Activated CD8-positive, alpha-beta T cell treated with anti-CD3 and anti-CD28 coated beads for 36 hours (primary cell): ENCODE data around the gene DTX4. TPM values are rescaled to one million over a fixed set of nuclear protein-coding genes. Genes with fewer than 3 reads are reported as not detected.

Source experiments
- ATAC-seq: fragments of 200-7000 bp; cut with Tn5 transposase; one replicate; pipeline ENCODE4 v1.10.0; 2021; ENCODE audit warnings: mild to moderate bottlenecking, moderate library complexity
- CTCF ChIA-PET: fragments of 350-600 bp; sonication (Branson Sonifier 250); formaldehyde crosslinking; loops from one replicate; lab custom pipeline; 2021; ENCODE audit warnings: antibody characterized with exemption; lab: Charles Lee
- POLR2A ChIA-PET: fragments of 350-600 bp; sonication (Branson Sonifier 250); formaldehyde crosslinking; loops from one replicate; lab custom pipeline; 2021; ENCODE audit warnings: antibody characterized with exemption; lab: Charles Lee
- DNase-seq: peaks from one replicate; pipeline ENCODE4 v3.0.0-alpha.2; 2020
- H3K27ac Mint-ChIP-seq: one replicate; pipeline ENCODE4 v1.8.0; 2021; ENCODE audit warnings: mild to moderate bottlenecking, mixed read lengths
- H3K27me3 Mint-ChIP-seq: one replicate; pipeline ENCODE4 v1.8.0; 2021; ENCODE audit warnings: mixed read lengths
- H3K36me3 Mint-ChIP-seq: one replicate; pipeline ENCODE4 v1.8.0; 2021; ENCODE audit warnings: low read depth, mixed read lengths
- H3K4me1 Mint-ChIP-seq: one replicate; pipeline ENCODE4 v1.8.0; 2021; ENCODE audit warnings: low read depth, mixed read lengths
- H3K4me3 Mint-ChIP-seq: one replicate; pipeline ENCODE4 v1.8.0; 2021; ENCODE audit warnings: mild to moderate bottlenecking, moderate library complexity, mixed read lengths
- H3K9me3 Mint-ChIP-seq: one replicate; pipeline ENCODE4 v1.8.0; 2021; ENCODE audit warnings: mixed read lengths
- intact Hi-C: fragments of 100-400 bp; cut with micrococcal nuclease; formaldehyde crosslinking; loops from one replicate; pipeline ENCODE4 v1.10.0; 2022
- total RNA-seq, 2 experiments: library from RNA; stranded (reverse); gene quantifications; one replicate each; pipeline ENCODE4 v1.2.3, GENCODE V29; 2021
- TF ChIP-seq, protein P1 (sequence below): fragments of 200-600 bp; IDR thresholded peaks from one replicate; pipeline ENCODE4 v1.8.0; 2022; ENCODE audit warnings: antibody characterized with exemption, mild to moderate bottlenecking

DTX4 gene
- total RNA-seq, 2 experiments from 2014 or later: 0.16 to 0.29 TPM

DNA sequence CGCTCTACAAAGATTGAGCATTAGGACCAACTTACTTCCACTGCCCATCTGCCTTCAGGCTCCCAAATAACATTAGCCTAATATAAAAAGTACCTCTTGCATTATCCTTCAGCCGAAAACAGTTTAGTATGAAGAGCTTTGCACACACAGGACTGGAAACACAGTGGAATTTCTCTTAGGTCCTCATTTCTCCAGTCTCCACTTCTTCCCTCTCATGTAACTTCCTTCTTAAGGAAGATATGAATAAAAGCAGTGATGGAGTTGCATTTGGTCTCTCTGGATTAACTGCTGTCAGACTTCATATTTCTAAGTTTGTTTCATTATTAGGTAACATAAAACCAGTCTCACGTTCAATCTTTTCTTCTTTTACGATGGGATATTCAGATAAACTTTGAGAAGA is 46.4 kb downstream of the DTX4 start:
- H3K4me1 Mint-ChIP-seq: peaks cover 8% of the 10 kb centered on the region
- DNase-seq: no peak
- CTCF ChIA-PET: no interaction called here
- ATAC-seq: no peak
- no peaks in the 10 kb centered on the region for H3K9me3 Mint-ChIP-seq
- no peaks in the 10 kb centered on the region for H3K36me3 Mint-ChIP-seq
- POLR2A ChIA-PET: no interaction called here
- H3K27me3 Mint-ChIP-seq: peaks cover 6% of the 10 kb centered on the region
- TF ChIP-seq, protein P1, sequence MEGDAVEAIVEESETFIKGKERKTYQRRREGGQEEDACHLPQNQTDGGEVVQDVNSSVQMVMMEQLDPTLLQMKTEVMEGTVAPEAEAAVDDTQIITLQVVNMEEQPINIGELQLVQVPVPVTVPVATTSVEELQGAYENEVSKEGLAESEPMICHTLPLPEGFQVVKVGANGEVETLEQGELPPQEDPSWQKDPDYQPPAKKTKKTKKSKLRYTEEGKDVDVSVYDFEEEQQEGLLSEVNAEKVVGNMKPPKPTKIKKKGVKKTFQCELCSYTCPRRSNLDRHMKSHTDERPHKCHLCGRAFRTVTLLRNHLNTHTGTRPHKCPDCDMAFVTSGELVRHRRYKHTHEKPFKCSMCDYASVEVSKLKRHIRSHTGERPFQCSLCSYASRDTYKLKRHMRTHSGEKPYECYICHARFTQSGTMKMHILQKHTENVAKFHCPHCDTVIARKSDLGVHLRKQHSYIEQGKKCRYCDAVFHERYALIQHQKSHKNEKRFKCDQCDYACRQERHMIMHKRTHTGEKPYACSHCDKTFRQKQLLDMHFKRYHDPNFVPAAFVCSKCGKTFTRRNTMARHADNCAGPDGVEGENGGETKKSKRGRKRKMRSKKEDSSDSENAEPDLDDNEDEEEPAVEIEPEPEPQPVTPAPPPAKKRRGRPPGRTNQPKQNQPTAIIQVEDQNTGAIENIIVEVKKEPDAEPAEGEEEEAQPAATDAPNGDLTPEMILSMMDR: no peak
- intact Hi-C loops: no loop called here
- H3K27ac Mint-ChIP-seq: no peak overlapping the region
- H3K4me3 Mint-ChIP-seq: no peak overlapping the region

DNA sequence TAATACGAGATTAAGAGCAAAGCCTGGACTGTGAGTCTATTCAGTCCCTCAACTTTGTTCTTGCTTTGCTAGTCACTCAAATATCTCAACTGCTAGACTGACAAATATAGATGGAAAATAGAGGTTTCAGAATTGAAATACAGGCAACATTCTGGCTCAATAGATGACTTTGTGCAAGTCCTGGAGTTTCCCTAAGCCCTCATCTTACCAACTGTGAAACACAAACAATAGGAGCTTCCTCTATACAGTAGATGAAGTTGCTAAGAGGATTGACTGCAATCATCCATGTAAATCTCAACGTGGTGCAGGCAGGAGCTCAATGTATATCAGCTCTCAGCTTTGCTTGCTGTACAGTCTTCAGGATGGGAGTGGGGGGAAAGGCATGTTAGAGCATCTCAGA is 47.0 kb downstream of the DTX4 start:
- intact Hi-C loops: no loop called here
- peaks cover 8% of the 10 kb centered on the region for H3K4me1 Mint-ChIP-seq
- POLR2A ChIA-PET: no interaction called here
- CTCF ChIA-PET: no interaction called here
- DNase-seq (no peak), ATAC-seq (no peak)
- peaks cover 6% of the 10 kb centered on the region for H3K27me3 Mint-ChIP-seq
- H3K27ac Mint-ChIP-seq: no peak overlapping the region
- TF ChIP-seq, protein P1: no peak
- H3K4me3 Mint-ChIP-seq: no peak overlapping the region
- H3K9me3 Mint-ChIP-seq: no peaks in the 10 kb centered on the region
- H3K36me3 Mint-ChIP-seq: no peaks in the 10 kb centered on the region

DNA sequence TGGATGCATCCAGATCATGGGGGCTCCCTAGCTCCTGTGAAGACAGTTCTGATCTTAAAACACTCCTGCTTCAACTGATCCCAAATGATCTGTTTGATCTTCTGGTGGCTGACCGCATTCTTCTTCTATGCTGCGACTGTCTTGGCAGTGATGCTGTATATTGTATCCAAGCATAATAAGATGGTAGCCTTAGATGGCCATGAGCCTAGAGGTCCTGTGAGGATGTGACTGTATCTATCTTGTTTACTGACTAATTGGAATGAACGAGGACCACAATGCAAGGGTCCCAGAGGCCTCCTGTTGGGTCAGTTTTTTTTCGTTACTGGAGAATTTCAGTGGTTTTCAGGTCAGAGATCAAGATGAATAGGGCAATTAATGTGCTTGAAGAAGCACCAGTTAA is 47.9 kb downstream of the DTX4 start:
- peaks cover 13% of the 10 kb centered on the region for H3K4me1 Mint-ChIP-seq
- intact Hi-C loops: no loop called here
- ChIA-PET POLR2A (no interaction called here), CTCF (interaction anchor here (1.5 kb wide), 2 partner anchors 34 to 61 kb away, joined by 4 to 7 read pairs; no protein-coding TSS in a partner anchor)
- no peaks in the 10 kb centered on the region for H3K36me3 Mint-ChIP-seq
- no peak overlapping the region for H3K27ac Mint-ChIP-seq
- ATAC-seq (no peak), DNase-seq (no peak)
- no peak overlapping the region for H3K4me3 Mint-ChIP-seq
- H3K27me3 Mint-ChIP-seq: peaks cover 4% of the 10 kb centered on the region
- H3K9me3 Mint-ChIP-seq: no peaks in the 10 kb centered on the region
- TF ChIP-seq, protein P1: no peak

DNA sequence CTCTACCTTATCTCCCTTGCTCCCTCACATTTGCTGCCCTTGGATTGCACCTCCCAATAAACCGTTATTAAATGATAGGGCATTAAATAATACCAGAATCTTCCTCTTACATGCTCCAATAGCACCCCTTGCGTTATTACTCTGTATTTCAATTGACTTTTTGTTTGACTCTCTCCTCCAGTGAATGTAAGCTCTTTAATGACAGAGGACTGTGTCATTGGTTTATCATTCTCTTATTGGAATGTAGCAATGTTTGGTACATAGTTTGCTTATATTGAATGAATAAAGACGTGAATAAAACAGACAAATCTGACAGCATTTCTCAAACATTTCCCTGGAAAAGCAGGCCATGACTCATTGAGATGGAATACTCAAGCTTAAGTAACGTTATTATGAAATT is 49.5 kb downstream of the DTX4 start:
- H3K27me3 Mint-ChIP-seq: peaks cover 2% of the 10 kb centered on the region
- H3K27ac Mint-ChIP-seq: no peak overlapping the region
- no peak for DNase-seq
- no peak overlapping the region for H3K4me3 Mint-ChIP-seq
- ChIA-PET POLR2A (no interaction called here), CTCF (no interaction called here)
- H3K9me3 Mint-ChIP-seq: no peaks in the 10 kb centered on the region
- no peaks in the 10 kb centered on the region for H3K36me3 Mint-ChIP-seq
- ATAC-seq: no peak
- TF ChIP-seq, protein P1: no peak
- peaks cover 16% of the 10 kb centered on the region for H3K4me1 Mint-ChIP-seq
- intact Hi-C loops: no loop called here

DNA sequence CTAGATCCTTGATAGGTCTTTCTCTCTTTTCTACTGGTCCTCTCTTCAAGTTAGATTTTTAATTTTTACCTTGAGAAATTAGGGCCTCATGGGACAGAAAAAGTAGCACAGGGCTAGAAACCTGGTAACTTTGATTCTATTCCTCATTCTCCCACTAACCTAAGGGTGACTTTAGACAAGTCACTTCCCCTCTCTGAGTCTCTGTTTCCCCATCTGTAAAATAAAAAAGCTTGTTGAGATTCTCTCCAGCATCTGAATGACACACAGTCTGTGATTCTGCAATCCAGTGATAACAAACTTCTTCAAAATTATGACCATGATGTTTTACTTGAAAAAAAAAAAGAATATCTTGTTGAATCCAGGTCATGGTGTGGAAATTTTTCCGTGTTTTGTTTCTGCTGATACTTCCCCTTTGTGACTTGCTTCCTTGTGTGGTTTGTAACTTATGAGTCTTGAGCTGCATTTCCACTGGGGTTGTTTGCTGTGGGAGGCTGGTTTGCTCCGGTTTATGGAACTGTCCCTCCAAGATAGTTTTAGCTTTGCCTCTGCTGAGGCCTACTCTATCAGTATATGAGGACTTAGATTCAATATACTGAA is 50.6 kb downstream of the DTX4 start:
- ChIA-PET CTCF (interaction anchor here (1.0 kb wide), 2 partner anchors 36 to 51 kb away, joined by 3 to 4 read pairs; partner anchors contain the start of gene DTX4), POLR2A (no interaction called here)
- intact Hi-C loops: no loop called here
- Mint-ChIP-seq H3K4me1 (peaks cover 8% of the 10 kb centered on the region), H3K4me3 (no peak overlapping the region), H3K9me3 (no peaks in the 10 kb centered on the region), H3K27ac (no peak overlapping the region), H3K27me3 (peaks cover 5% of the 10 kb centered on the region), H3K36me3 (no peaks in the 10 kb centered on the region)
- no peak for ATAC-seq
- TF ChIP-seq, protein P1: no peak
- DNase-seq: no peak
